ENCODE measurements around the gene CHERP. TPM values are rescaled to one million over a fixed set of nuclear protein-coding genes. Genes with fewer than 3 reads are reported as not detected.

The CHERP gene
- total and polyA plus RNA-seq, 2 donors (not counting 1 experiment from before 2014, with no cell fraction given): 2.4 to 6.1 TPM

DNA sequence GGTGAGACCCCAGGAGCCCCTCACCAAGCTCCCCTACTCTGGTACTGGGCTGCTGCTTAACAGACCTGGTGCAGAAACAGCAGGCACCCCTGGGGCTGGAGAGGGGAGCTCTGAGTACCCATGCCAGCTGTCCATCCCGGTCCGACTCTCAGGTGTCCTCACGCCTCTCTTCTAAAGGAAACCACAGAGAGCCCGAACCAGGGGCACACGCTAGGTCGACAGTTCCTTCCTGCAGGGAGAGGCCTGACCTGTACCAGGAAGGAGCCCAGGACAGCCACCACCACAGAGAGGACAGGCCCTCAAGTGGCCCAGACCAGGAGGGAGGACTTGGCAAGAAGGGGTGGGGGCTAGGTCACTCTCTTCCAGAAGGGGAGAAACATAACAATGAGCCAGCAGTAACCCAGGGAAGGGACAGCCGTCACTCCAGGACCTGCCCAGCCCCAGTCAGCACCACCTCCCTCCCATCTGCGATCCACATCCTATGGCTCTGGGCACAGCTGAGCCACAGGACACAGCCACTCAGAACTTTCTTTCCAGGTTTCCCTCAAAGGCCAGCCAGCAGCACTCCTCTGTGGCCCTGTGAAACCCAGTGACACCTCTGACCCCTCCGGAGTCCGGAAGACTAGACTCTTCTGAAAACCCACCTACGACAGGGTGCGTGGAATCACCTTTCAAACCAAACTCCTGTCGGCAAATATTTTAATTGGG lies 43.0 kb upstream of the CHERP start:
- H3K9ac ChIP-seq (ENCODE audit: insufficient read depth, low read length): no peak overlapping the region
- H3K4me1 ChIP-seq (ENCODE audit: control insufficient read depth, extremely low read depth, insufficient read depth, low read length): peaks cover 16% of the 10 kb centered on the region
- H3K4me3 ChIP-seq (replicated peaks in 1 of 4; ENCODE audit: control extremely low read depth in 1 of 4, insufficient read depth in 1 of 4, low read depth in 3 of 4, low read length in 4 of 4): no peak overlapping the region
- no peak overlapping the region for H3K4me2 ChIP-seq (ENCODE audit: extremely low read depth, insufficient read depth, low read length)
- H3K27ac ChIP-seq (ENCODE audit: insufficient read depth, low read length): no peak overlapping the region
- H3K9me3 ChIP-seq (ENCODE audit: control insufficient read depth, insufficient read depth, low read depth, low read length): no peaks in the 10 kb centered on the region
- H3K36me3 ChIP-seq (ENCODE audit: control insufficient read depth, insufficient read depth, low read length): peaks cover 2% of the 10 kb centered on the region
- DNase-seq (ENCODE audit: low read depth in 2 of 2): no peak
- peaks cover 10% of the 10 kb centered on the region for H4K20me1 ChIP-seq (ENCODE audit: control insufficient read depth, extremely low read depth, insufficient read depth, low read length)
- H3K27me3 ChIP-seq (ENCODE audit: control insufficient read depth, insufficient read depth, low read length): no peaks in the 10 kb centered on the region
- peaks cover 91% of the 10 kb centered on the region for H3K79me2 ChIP-seq (ENCODE audit: control insufficient read depth, insufficient read depth, low read length)
- H2AFZ ChIP-seq (ENCODE audit: low read length): no peak overlapping the region
- TF ChIP-seq, protein P1, sequence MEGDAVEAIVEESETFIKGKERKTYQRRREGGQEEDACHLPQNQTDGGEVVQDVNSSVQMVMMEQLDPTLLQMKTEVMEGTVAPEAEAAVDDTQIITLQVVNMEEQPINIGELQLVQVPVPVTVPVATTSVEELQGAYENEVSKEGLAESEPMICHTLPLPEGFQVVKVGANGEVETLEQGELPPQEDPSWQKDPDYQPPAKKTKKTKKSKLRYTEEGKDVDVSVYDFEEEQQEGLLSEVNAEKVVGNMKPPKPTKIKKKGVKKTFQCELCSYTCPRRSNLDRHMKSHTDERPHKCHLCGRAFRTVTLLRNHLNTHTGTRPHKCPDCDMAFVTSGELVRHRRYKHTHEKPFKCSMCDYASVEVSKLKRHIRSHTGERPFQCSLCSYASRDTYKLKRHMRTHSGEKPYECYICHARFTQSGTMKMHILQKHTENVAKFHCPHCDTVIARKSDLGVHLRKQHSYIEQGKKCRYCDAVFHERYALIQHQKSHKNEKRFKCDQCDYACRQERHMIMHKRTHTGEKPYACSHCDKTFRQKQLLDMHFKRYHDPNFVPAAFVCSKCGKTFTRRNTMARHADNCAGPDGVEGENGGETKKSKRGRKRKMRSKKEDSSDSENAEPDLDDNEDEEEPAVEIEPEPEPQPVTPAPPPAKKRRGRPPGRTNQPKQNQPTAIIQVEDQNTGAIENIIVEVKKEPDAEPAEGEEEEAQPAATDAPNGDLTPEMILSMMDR (conservative IDR thresholded peaks at IDR 0.05 in 1 of 2, IDR thresholded peaks at IDR 0.05 in 1 of 2; ENCODE audit: low read depth in 1 of 2, low read length in 2 of 2): no peak
- no peak for TF ChIP-seq EZH2 (IDR thresholded peaks at IDR 0.05; ENCODE audit: low read length, missing control alignments)

GRCh38 chr19:16584248-16585093 lies 42.2 kb upstream of the CHERP start:
- Histone ChIP-seq H3K9ac (ENCODE audit: insufficient read depth, low read length) (no peak overlapping the region), H2AFZ (ENCODE audit: low read length) (no peak overlapping the region), H3K36me3 (ENCODE audit: control insufficient read depth, insufficient read depth, low read length) (peaks cover 2% of the 10 kb centered on the region), H3K4me3 (replicated peaks in 1 of 4; ENCODE audit: control extremely low read depth in 1 of 4, insufficient read depth in 1 of 4, low read depth in 3 of 4, low read length in 4 of 4) (peak overlapping the region in 1 of 4 experiments; percentile 2), H3K9me3 (ENCODE audit: control insufficient read depth, insufficient read depth, low read depth, low read length) (no peaks in the 10 kb centered on the region), H3K79me2 (ENCODE audit: control insufficient read depth, insufficient read depth, low read length) (peaks cover 91% of the 10 kb centered on the region), H4K20me1 (ENCODE audit: control insufficient read depth, extremely low read depth, insufficient read depth, low read length) (peaks cover 9% of the 10 kb centered on the region), H3K4me2 (ENCODE audit: extremely low read depth, insufficient read depth, low read length) (peak overlapping the region; percentile 59), H3K27me3 (ENCODE audit: control insufficient read depth, insufficient read depth, low read length) (no peaks in the 10 kb centered on the region), H3K4me1 (ENCODE audit: control insufficient read depth, extremely low read depth, insufficient read depth, low read length) (peaks cover 16% of the 10 kb centered on the region), H3K27ac (ENCODE audit: insufficient read depth, low read length) (no peak overlapping the region)
- peak; percentile 52 to 74 for DNase-seq (ENCODE audit: low read depth in 2 of 2)
- TF ChIP-seq, protein P1 (conservative IDR thresholded peaks at IDR 0.05 in 1 of 2, IDR thresholded peaks at IDR 0.05 in 1 of 2; ENCODE audit: low read depth in 1 of 2, low read length in 2 of 2): no peak
- TF ChIP-seq EZH2 (IDR thresholded peaks at IDR 0.05; ENCODE audit: low read length, missing control alignments): no peak

GRCh38 chr19:16582486-16583261 lies 40.4 kb upstream of the CHERP start:
- Histone ChIP-seq H3K27me3 (ENCODE audit: control insufficient read depth, insufficient read depth, low read length) (no peaks in the 10 kb centered on the region), H3K9me3 (ENCODE audit: control insufficient read depth, insufficient read depth, low read depth, low read length) (no peaks in the 10 kb centered on the region), H3K36me3 (ENCODE audit: control insufficient read depth, insufficient read depth, low read length) (peaks cover 7% of the 10 kb centered on the region), H3K4me3 (replicated peaks in 1 of 4; ENCODE audit: control extremely low read depth in 1 of 4, insufficient read depth in 1 of 4, low read depth in 3 of 4, low read length in 4 of 4) (no peak overlapping the region), H2AFZ (ENCODE audit: low read length) (no peak overlapping the region), H3K4me2 (ENCODE audit: extremely low read depth, insufficient read depth, low read length) (no peak overlapping the region), H3K79me2 (ENCODE audit: control insufficient read depth, insufficient read depth, low read length) (peaks cover 88% of the 10 kb centered on the region), H3K4me1 (ENCODE audit: control insufficient read depth, extremely low read depth, insufficient read depth, low read length) (peaks cover 14% of the 10 kb centered on the region), H3K9ac (ENCODE audit: insufficient read depth, low read length) (no peak overlapping the region), H4K20me1 (ENCODE audit: control insufficient read depth, extremely low read depth, insufficient read depth, low read length) (peaks cover 4% of the 10 kb centered on the region), H3K27ac (ENCODE audit: insufficient read depth, low read length) (peak overlapping the region; percentile 32)
- no peak for DNase-seq (ENCODE audit: low read depth in 2 of 2)
- TF ChIP-seq, protein P1 (conservative IDR thresholded peaks at IDR 0.05 in 1 of 2, IDR thresholded peaks at IDR 0.05 in 1 of 2; ENCODE audit: low read depth in 1 of 2, low read length in 2 of 2): no peak
- TF ChIP-seq EZH2 (IDR thresholded peaks at IDR 0.05; ENCODE audit: low read length, missing control alignments): no peak
